ENCODE measurements around the gene PDZD2. TPM values are rescaled to one million over a fixed set of nuclear protein-coding genes. Genes with fewer than 3 reads are reported as not detected.

PDZD2 gene
- total and polyA plus RNA-seq, 2 experiments from 2014 or later: 8.3 to 16.9 TPM

GRCh38 chr5:31750215-31750614 lies 111.3 kb downstream of the PDZD2 start:
- Histone ChIP-seq H3K9me2 (ENCODE audit: insufficient read depth) (0 out of 2 replicates have a peak, but pooled peaks cover 8% of the 10 kb centered on the region), H4K20me1 (replicated peaks; ENCODE audit: insufficient read depth) (no peaks in the 10 kb centered on the region), H3K36me3 (ENCODE audit: insufficient read depth) (no peaks in the 10 kb centered on the region; the same call in 1 of the 2 replicates), H3K4me1 (ENCODE audit: insufficient read depth) (peaks cover 29% of the 10 kb centered on the region), H3K27ac (ENCODE audit: low read depth) (no peak overlapping the region), H3K4me2 (no peak overlapping the region), H3K27me3 (ENCODE audit: insufficient read depth) (peaks cover 6% of the 10 kb centered on the region), H3K4me3 (no peak overlapping the region), H3K79me2 (replicated peaks; ENCODE audit: insufficient read depth) (no peaks in the 10 kb centered on the region), H3F3A (replicated peaks; ENCODE audit: low read depth) (no peaks in the 10 kb centered on the region), H2AFZ (no peak overlapping the region)
- ATAC-seq: no peak
- no peak for TF ChIP-seq ETS1 (IDR thresholded peaks at IDR 0.05)
- TF ChIP-seq EZH2 (IDR thresholded peaks at IDR 0.05; ENCODE audit: low read depth, unreplicated experiment): no peak
- no peak for TF ChIP-seq CTCF (conservative IDR thresholded peaks at IDR 0.05; ENCODE audit: low read depth in 2 of 2)
- TF ChIP-seq EZH2phosphoT487 (IDR thresholded peaks at IDR 0.05; ENCODE audit: unreplicated experiment): no peak
- no peak for TF ChIP-seq REST (IDR thresholded peaks at IDR 0.05; ENCODE audit: unreplicated experiment)
- no peak for TF ChIP-seq NANOG (IDR thresholded peaks at IDR 0.05; ENCODE audit: borderline replicate concordance)
- TF ChIP-seq JUNB (IDR thresholded peaks at IDR 0.05; ENCODE audit: unreplicated experiment): no peak
- TF ChIP-seq ZNF331 (CRISPR knock-in tag; IDR thresholded peaks at IDR 0.05; ENCODE audit: low read depth): no peak
- no peak for TF ChIP-seq POLR2AphosphoS5 (IDR thresholded peaks at IDR 0.05; ENCODE audit: low read depth)
- TF ChIP-seq CREB1 (CRISPR knock-in tag; IDR thresholded peaks at IDR 0.05; ENCODE audit: low read depth): no peak
- no peak for TF ChIP-seq STAT1 (IDR thresholded peaks at IDR 0.05; ENCODE audit: unreplicated experiment)
- TF ChIP-seq ZNF114 (CRISPR knock-in tag; IDR thresholded peaks at IDR 0.05): no peak
- DNase-seq (ENCODE audit: low spot score): no peak
- Mint-ChIP-seq H3K27me3 (ENCODE audit: insufficient read depth, low read depth, poor library complexity) (peaks cover 24% of the 10 kb centered on the region), H3K36me3 (ENCODE audit: low read depth) (no peaks in the 10 kb centered on the region), H3K4me1 (peaks cover 26% of the 10 kb centered on the region), H3K9me3 (peaks cover 2% of the 10 kb centered on the region; the same call in 1 of the 3 replicates), H3K4me3 (no peak overlapping the region), H3K27ac (no peak overlapping the region; the same call in 1 of the 2 replicates)

Data from GM23338 (cell line).